Ammon's horn (tissue), 1 donor: ENCODE measurements around the gene PRSS56.
"Not testable (repeated sequence)": the region's sequence is repeated elsewhere in the genome, so short reads cannot be mapped to it uniquely, and the experiment has no call there.

ENCODE experiments used
- DNase-seq: peaks from one replicate; pipeline ENCODE4 v3.0.0-alpha.2; 2016; ENCODE audit warnings: low spot score

PRSS56 gene

DNA sequence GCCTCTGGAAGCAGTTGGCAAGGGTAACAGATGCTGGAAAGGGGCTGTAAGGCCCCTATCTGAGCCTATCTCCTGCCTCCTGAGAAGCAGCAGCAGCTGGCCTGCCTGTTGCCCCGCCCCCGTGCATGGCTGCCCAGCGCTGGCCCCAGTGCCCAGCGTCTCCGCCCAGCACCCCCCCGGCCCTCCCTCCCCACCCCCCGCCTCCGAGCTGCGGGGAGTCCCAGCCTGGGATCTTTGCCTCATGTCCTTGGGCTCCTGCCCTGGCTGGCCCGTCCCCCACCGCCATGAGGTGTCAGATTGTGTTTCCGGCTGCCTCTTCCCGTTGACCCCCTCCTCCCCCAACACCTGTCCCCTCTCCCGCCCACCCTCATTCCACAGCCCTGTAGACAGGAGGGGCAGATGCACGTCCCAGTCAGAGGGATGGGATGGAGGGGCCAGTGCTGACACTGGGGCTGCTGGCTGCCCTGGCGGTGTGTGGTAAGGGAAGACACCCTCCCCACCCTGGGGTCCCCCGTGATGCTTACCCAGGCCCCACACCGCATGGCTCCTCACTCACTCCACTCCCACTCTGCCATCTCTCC, 5.7 kb downstream of the PRSS56 start, which contains the start of gene CHRND:
Gene CHRND, plus strand, starts transcription at position 370 of the 581 bp plus-strand sequence. Its CDS starts 56 bp downstream, at position 426.
- peak; percentile 50 for DNase-seq

DNA sequence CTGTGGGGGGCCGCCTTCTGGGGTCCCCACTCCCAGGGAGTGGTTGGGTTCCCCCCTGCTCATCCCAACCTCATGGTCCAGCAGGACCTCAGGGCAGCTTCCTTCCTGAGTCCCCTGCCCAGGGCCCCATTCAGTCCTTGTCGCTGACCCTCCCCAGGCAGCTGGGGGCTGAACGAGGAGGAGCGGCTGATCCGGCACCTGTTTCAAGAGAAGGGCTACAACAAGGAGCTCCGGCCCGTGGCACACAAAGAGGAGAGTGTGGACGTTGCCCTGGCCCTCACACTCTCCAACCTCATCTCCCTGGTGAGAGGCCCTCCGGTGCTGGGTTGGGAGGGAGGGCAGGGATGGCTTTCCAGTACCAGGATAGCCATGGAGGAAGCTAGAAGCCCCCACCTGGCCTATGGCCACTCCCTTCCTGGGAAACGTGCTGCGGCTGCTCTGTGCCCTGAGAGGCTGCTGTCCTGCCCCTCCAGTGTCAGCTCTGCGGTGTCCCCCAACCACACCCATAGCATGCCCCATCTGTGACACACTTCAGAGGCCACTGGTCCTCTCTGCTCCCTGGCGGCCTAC, 6.3 kb downstream of the PRSS56 start:
- DNase-seq: no peak

DNA sequence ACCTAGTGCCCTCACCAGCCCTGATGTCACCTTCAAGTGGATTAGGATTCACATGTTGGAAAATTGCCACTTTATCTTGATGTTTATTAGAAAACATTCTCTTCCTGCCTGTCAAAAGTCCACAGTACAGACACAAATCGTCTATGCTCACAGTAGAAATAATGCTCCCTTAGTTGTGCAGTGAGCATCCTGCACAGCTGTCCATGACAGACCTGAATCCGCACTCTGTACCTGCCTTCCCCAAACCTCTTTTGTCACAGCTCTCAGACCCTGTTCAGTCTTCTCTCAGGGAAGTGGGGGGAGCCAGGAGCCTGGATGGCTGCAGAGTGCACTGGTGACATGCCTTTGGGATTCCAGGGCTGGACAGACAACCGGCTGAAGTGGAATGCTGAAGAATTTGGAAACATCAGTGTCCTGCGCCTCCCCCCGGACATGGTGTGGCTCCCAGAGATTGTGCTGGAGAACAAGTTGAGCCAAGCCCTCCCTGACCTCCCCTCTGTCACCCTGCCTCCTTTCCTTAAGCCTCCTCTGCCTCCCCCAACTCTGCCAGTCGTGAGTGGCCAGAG, 7.8 kb downstream of the PRSS56 start:
- no peak for DNase-seq

DNA sequence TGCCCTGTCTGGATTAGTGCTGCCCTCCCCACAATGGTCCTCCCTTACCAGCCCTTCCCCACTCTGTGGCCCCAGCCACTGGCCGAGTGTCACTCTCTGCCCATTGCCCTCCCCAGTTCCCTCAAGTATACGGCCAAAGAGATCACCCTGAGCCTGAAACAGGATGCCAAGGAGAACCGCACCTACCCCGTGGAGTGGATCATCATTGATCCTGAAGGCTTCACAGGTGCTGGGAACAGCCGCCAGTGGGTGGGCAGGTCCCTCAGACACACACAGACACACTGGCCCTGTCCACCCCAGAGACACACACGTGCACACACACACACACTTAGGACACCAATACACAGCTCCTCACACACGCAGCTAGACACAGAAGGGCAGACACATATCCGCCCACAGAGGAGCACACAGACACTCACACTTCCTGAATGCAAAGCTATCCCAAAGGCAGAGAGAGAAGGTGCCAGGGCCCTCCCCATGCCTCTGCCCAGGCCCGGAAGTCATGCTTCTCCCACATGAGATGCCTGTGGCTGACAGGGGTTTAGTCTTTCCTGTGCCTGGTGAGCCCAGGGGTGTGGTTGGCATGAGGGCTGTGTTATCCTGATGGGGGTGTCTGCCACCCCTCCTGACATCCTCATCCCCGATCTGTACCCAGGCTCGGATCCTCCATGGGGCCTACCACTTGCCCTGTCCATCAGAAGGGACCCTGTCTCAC, 8.7 kb downstream of the PRSS56 start:
- DNase-seq: peak; percentile 29

DNA sequence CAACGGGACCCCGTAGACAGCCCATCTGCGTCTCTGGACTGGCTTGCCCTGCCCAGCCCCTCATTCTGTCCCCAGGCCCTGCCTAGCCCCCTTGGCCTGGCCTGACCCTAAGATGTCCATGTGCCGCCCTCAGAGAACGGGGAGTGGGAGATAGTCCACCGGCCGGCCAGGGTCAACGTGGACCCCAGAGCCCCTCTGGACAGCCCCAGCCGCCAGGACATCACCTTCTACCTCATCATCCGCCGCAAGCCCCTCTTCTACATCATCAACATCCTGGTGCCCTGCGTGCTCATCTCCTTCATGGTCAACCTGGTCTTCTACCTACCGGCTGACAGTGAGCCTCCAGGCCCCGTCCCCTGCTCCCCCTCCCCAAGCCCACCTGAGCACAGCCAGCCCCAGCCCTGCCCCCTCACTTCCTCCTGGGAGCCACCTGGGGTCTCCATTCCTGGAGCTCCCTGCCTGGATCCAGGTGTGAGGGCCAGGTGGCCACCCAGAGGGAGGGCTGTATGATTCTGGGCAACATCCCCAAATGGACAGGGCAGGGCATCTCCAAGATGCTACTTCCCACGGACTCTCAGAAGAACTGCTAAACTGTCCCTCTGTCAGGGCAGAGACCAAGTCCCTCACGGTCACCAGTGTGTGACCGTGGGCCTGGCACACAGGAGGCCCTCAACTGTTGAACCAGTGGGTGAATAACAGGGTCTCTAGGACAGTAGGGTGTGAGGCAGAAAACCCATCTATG, 9.8 kb downstream of the PRSS56 start:
- DNase-seq: no peak

DNA sequence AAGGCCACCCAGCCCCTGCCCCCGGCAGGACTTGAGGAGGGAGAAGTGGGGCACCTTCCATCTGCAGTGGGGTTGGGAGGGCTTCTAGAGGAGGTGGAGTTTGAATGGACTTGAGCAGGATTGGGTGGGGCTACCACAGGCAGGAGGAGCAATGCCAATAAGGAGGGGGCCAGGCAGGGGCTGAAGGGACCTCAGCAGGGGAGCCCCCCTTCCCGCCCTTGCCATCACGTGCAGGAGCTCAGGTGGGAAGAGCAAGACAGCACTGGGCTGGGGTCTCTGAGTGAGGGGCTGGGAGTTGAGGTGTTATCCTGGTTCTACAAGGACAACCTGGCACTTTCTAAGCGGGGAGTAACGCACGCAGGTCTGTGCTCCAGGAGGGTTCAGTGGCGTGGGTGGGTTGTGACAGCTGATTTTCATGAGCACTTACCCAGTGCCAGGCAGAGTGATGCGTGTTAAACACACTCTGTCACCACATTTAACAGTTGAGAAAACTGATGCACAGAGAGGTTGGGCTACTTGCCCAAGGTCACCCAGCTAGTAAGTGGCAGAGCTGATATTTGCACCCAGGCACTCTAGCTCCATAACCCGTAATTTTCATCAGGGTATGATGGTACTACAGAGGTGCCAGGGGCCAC, 10.6 kb downstream of the PRSS56 start:
- DNase-seq: no peak

DNA sequence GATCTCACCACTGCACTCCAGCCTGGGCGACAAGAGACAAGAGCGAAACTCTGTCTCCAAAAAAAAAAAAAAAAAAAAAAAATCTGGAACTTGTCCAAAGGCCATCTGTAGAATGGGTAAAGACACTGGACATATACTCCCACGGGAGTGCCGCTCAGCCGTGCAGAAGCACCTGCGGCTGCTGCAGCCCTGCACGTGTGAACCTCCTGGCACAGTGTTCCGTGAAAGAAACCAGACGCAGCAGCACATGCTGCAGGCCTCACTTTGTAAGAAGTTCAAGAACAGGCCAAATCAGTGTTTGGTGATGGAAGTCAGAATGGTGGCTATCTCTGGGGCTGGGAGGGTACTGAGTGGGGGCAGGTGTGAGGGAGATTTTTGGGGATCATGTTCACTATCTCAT, 12.2 kb downstream of the PRSS56 start:
- no peak for DNase-seq

DNA sequence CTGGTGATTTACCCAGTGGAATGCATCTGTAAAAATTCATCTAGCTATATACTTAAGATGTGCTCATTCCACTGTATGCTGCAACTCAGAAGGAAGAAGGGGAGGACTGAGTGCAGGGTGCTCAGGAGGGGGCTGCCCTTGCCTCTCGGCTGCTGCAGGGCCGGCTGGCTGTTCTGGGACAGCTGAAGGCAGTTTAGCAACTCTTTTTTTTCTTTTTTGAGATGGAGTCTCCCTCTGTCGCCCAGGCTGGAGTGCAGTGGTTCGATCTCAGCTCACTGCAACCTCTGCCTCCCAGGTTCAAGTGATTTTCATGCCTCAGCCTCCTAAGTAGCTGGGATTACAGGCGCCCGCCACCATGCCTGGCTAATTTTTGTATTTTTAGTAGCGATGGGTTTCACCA, 12.6 kb downstream of the PRSS56 start:
- not testable (repeated sequence) for DNase-seq

DNA sequence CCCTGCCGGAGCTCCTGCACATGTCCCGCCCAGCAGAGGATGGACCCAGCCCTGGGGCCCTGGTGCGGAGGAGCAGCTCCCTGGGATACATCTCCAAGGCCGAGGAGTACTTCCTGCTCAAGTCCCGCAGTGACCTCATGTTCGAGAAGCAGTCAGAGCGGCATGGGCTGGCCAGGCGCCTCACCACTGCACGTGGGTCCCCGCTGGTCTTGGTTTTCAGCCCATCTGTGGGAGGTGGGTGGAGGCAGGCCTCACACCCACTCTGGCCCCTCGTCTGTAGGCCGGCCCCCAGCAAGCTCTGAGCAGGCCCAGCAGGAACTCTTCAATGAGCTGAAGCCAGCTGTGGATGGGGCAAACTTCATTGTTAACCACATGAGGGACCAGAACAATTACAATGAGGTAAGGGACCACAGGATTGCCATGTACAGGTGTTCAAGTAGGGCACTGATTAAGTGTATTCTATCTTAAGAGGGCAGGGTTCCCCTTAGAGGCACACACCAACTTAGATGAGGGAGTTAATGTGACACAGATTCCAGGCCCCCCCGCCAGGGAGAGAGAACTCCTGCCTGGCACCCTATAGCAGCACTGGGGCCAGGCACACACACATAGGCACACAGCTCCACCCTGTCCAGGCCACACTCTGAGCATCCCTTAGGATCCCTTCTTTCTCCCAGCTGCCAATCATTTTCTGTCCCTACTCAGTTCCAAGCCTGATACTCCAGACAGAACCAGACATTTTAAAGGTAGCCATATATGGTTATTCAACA, 13.9 kb downstream of the PRSS56 start:
- no peak for DNase-seq

DNA sequence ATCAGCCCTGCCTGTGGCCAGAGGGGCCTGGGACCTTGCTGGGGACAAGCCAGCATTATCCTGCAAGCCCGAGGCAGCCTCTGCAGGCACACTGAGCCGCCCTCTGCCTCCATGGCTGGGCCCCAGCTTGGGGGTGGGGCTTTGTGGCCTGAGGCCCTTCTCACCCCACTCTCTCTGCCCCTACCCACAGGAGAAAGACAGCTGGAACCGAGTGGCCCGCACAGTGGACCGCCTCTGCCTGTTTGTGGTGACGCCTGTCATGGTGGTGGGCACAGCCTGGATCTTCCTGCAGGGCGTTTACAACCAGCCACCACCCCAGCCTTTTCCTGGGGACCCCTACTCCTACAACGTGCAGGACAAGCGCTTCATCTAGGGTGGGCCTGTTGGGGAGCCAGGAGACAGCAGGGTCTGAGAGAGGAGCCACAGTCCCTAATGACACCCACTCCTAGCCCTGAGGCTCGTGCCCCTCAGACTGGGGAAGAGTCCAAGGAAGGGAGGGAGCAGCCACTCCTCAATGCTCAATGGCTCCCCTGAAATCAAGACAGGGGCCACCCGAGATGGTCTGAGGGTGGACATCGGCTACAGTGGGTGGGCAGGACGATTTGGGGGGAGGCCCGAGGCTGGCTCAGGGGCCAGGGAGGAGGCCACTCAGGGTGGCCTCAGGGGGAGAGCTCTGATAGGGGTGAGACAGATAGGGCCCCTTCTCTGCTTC, 14.9 kb downstream of the PRSS56 start:
- no peak for DNase-seq

DNA sequence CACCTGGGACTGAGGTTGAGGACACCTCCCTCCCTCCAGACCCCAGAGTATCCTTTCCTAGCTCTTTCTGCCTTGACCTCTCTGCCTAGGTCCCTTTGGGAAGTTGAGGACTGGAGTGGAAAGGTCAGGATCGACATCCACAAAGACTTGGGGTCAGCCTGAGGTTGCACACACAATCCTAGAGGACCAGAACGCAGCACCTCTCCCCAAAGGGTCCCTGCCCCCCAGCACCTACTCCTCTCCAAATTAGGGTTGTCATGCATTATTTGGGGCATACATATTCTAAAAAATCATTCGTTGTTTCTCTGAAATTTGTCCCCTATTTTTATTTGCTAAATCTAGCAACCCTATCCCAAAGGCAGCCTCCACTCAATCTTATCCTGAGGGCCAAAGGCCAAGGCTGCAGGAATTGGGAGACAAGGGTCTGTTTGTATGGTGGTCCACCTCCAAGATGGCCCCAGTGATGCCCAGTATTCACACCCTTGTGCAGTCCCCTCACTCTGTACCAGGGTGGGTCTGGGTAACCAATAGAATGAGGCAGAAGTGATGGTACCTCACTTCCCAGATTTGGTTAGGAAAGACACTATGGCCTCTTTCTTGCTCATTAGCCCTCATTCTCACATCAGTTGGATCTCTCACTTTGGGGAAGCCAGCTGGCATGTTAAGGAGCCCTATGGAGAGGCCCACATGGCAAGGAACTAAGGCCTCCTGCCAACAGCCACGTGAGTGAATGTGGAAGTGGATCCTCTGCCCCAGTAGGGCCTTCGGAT, 15.8 kb downstream of the PRSS56 start:
- DNase-seq: no peak

DNA sequence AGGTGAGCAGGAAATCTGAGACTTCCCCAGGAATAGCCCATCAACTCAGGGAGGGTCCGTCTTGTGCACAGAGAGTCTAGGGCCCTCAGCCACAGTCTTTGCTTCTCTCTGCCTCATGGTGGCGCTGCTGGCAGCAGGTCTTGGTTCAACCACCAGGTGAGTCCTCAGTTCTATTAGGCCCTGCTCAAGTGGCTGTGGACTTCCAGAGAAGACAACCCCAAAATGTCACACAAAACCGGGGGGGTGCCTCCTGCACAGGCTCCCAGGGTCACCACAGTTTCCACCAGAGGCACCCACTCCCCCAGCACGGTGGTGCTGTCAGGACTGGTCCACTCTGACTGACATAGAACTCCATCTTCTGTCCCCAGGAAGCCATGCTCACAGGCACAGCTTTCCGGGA, 16.9 kb downstream of the PRSS56 start:
- no peak for DNase-seq

DNA sequence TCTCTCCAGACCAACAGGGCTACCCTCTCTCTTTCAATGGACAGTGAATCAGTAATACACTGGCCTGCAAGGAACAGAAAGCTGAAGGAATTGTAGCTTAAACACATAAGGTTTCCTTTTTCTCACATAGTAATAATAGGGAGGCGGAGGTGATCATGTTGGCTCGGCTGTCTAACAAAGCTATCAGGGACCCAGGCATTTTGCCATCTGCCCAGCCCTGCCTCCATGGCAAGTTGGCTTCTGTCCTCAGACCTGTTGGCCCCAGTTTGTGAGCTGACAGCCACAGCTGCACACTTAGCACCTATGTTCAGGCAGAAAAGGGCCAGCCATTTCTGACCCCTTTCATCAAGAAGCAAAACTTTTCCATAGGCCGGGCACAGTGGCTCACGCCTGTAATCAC, 17.3 kb downstream of the PRSS56 start:
- DNase-seq: no peak

DNA sequence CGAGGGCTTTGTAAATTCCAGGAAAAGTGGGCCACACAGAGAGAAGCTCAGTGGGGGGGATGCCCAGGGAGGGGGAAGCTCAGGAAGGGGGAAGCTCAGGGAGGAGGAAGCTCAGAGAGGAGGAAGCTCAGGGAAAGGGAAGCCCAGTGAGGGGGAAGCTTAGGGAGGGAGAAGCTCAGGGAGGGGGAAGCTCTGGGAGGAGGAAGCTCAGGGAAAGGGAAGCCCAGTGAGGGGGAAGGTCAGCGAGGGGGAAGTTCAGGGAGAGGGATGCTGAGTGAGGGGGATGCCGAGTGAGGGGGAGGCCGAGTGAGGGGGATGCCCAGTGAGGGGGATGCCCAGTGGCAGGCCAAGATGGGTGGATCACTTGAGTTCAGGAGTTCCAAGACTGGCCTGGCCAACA, 18.5 kb downstream of the PRSS56 start:
- no peak for DNase-seq

DNA sequence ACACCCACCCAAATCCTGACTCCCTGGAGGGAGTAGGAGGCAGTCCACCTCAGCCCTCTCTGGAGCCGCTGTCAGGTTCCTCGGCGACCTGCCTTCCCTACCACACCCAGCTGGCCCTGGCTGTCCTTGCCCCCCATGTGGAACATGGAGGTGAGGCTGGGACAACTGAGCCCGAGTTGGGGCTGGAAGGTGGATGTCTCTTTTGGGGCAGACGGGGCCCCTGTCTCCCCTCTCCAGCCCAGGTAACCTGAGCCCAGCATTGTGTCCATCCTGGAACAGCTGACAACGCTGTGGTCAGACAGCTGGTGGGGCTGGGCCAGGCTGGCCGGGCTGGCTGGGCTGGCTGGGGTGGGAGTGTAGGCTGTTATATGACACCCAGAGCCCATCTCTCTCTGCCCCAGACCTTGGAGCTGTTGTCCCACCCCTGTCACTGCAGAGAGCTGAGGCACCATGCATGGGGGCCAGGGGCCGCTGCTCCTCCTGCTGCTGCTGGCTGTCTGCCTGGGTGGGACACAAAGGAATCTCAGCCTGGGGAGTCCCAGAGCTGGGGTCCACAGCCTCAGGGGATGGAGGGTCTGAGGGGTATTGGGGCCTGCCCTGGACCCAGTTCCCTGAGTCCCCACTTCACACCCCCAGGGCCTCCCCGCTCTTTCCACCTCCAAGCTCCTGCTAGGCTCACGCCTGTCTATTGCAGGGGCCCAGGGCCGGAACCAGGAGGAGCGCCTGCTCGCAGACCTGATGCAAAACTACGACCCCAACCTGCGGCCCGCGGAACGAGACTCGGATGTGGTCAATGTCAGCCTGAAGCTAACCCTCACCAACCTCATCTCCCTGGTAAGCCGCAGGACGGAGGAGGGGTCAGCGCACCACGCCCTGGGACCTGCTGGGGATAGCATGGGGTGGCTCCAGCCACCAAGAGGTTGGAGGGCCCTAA, 19.4 kb downstream of the PRSS56 start, which contains the start of gene CHRNG:
Gene CHRNG, plus strand, starts transcription at position 395 of the 934 bp plus-strand sequence. Its CDS starts 56 bp downstream, at position 451.
- no peak for DNase-seq

DNA sequence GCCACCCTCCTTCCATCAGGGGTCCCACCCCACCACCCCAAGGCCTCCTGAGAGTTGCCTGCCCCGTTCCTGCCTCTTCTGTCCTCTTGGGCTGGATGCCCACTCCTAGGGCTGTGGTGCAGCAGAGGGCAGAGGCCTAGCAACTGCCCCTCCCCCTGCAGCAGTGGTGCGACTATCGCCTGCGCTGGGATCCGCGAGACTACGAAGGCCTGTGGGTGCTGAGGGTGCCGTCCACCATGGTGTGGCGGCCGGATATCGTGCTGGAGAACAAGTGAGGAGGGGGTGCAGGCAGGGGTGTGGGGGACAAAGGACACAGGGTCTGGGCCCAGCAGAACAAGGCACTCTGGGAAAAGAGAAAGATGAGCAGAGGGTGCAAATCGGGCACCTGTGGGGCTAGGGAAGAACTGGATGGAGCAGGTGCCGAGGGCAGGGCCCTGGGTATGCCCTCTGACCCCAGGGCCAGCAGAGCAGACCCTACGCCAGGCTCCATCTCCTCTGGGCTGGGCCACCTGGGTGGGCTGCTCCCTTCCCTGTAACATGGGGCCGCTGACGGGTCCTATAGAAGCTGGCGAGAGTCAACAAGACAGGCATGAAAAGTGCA, 20.4 kb downstream of the PRSS56 start:
- no peak for DNase-seq

DNA sequence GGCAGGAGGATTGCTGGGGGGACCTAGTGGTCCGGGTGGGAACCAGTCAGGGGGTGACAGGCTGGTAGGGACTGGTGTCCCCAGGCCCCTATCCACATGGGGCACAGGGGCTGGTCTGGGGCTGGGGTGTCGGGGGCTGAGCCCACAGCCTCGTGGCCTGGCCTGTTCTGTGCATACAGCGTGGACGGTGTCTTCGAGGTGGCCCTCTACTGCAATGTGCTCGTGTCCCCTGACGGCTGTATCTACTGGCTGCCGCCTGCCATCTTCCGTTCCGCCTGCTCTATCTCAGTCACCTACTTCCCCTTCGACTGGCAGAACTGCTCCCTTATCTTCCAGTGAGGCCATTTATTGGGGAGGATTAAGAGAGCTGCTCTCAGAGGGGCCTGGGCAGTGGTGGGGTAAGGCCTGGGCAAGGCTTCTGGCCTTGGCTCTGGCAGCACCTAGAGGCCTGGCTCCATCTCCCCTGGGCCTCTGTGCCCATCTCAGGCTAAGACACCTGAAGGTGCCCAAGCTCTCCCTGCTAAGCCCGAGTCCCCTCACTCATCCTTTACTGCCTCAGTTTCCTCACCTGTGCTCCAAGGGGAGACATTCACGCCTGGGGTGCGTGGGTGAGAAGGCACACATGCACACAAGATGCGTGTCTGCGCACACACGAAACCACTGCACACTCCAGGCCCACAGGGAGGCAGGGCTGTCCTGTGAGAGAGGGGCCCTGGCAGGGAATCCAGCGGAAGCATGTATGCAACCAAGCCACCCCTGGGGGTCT, 21.2 kb downstream of the PRSS56 start:
- no peak for DNase-seq
